CD4-positive, alpha-beta T cell treated with Interleukin-2 at 100 ng/mL for 4 hours (primary cell): ENCODE results near the gene NID1.
A peak's percentile ranks its signal among the peaks of the same experiment; 100 is the strongest.
"Not testable (repeated sequence)": the region's sequence is repeated elsewhere in the genome, so short reads cannot be mapped to it uniquely, and the experiment has no call there.

ENCODE experiments used
- DNase-seq: peaks from one replicate; pipeline ENCODE4 v3.0.0-alpha.2; 2020; ENCODE audit warnings: low spot score

The NID1 gene

GRCh38 chr1:236023926-236024565 is 40.8 kb downstream of the NID1 start:
- no peak for DNase-seq

GRCh38 chr1:236021424-236022135 is 43.3 kb downstream of the NID1 start:
- no peak for DNase-seq

DNA sequence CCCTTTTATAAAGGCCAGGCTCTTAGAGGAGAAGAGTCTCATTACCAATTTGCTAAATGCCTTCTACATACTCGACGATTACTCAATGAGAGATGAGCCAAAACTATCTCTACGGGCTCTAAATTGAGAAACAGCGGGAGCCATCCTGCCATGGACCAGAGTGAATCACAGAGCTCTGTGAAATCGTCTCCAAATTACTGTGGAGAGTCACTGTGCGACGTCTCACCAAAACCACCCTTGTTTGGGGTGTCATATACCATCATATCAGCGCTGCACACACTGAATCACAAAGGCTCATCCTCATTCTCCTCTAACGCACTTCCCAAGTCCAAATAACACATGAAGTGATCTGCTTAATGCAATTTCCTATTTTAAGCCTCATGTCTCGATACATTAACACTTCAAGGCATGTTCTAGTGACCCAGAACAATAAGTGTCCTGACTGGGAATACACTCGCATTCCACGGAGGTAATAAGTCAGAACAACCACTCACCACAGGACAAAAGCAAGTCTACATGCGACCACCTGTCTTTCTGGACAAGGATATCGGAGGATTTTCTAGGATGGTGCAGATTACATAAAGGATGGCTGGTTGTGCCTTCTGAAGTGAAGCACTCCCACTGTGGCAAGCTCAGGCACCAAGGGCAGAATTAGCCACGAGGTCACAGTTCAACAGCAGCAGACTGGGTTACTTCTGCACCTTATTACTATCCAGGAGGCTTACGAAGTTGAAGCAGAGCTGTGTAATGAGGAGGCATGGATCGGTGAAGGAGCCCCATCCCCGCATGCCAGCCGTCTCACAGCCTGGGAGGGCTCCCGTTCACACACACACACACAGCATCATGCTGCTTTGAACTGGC is 44.3 kb downstream of the NID1 start:
- DNase-seq: no peak

- no peak for DNase-seq
Observed at GRCh38 chr1:236018885-236019453, 45.9 kb downstream of the NID1 start.

GRCh38 chr1:236016782-236017400 is 48.0 kb downstream of the NID1 start:
- DNase-seq: no peak

- no peak for DNase-seq
Observed at GRCh38 chr1:236016083-236016482, 48.8 kb downstream of the NID1 start.

DNA sequence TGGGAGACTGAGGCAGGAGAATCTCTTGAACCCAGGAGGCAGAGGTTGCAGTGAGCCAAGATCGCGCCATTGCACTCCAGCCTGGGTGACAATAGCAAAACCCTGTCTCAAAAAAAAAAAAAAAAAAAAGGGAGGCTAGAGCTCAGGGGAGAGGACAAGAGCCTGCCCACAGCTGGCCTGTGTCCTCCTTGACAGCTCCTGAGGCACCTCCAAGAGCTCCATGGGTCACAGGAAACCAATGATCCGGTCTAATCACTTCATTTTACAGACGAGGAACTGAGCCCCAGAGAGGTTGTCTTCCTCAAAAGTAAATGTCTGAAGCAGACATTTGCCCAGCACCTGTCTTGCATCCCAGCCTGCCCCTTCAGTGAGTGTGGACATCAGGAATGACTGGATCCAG is 49.4 kb downstream of the NID1 start:
- no peak for DNase-seq

DNA sequence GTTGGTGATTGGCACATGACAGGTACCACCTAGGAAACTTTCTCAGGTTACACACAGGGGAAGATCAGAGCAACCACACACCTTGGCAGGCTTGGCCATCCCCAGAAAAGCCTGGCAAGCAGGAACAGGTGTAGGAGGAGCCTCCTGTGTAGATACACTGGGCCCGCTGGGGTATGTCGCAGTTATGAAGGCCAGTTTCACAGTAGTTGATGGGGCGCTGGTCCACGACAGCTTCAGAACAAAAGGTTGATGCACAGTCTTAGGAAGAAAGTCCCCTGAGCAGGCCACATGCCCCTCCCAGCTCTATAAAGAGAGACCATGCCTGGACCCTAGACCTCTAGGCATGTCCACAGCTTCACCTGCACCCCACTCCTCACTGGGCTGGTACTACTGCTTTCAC is 51.6 kb downstream of the NID1 start:
- no peak for DNase-seq

DNA sequence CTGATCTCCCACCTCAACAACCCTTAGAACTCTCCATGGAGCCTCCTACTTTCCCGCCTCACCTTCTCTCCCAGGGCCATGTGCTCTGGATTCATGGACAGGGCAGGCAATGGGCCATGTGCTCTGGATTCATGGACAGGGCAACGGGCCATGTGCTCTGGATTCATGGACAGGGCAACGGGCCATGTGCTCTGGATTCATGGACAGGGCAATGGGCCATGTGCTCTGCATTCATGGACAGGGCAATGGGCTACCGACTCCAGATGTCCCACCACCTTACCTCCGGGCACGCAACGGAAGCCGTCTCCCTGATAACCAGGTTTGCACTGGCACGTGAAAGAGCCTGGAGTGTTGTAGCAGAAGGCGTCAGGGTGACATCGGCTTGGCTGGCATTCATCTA is 53.2 kb downstream of the NID1 start:
- no peak for DNase-seq

- no peak for DNase-seq
Observed at GRCh38 chr1:236010443-236010842, 54.4 kb downstream of the NID1 start.

DNA sequence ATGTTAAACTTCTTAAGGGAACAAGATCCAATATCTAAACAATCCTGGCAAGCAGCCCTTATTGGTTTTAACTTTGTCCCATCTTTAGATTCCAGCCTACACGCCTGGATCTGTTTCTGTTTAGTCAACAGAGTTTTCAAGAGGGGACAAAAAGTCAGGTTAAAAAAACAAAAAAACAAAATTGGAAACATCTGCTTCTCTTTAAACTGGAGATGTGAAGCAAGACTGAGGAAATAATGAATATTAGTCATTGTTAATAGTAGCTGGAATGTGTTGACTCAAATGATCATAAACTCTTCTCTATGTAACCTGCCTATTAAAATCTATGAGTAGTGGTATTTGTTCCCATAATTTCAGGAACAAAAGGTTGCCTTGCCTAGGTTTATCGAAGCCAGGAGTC is 55.0 kb downstream of the NID1 start:
- no peak for DNase-seq

- DNase-seq: no peak
Observed at GRCh38 chr1:236009191-236009590, 55.7 kb downstream of the NID1 start.

GRCh38 chr1:236007781-236008180 is 57.1 kb downstream of the NID1 start:
- DNase-seq: no peak

- DNase-seq: not testable (repeated sequence)
Observed at GRCh38 chr1:236003058-236003457, 61.8 kb downstream of the NID1 start.

DNA sequence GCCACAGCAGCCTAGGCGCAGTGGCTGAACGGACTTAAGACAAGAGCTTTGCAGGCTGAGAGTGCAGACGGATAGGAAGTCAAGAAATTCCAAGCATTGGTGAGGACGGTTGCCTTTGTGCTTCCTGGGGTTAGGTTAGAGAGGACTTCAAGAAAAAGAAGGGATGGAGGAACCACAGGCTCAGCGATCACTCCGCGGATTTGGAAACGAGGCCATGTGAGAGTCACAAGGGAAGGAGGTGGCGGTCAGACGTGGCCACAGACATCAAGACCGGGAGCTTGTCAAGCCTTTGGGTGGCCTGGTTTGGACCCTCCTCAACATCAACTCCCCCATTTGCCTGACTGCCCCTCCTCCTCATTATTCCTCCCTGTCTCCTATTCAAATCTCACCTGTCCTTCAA is 62.3 kb downstream of the NID1 start:
- no peak for DNase-seq

DNA sequence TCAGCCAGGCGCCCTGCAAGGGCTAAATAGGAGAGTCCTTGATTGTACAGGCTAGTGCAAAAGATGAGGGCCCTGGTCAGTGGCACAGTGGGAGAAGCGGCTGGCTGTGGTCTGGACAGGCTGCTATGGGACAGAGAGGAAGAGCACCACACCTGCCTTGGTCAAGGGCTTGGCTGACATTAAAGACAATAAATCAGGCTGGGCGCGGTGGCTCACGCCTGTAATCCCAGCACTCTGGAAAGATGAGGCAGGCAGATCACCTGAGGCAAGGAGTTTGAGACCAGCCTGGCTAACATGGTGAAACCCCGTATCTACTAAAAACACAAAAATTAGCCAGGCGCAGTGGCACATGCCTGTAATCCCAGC is 62.9 kb downstream of the NID1 start:
- no peak for DNase-seq

- no peak for DNase-seq
Observed at GRCh38 chr1:236000781-236001180, 64.1 kb downstream of the NID1 start.

DNA sequence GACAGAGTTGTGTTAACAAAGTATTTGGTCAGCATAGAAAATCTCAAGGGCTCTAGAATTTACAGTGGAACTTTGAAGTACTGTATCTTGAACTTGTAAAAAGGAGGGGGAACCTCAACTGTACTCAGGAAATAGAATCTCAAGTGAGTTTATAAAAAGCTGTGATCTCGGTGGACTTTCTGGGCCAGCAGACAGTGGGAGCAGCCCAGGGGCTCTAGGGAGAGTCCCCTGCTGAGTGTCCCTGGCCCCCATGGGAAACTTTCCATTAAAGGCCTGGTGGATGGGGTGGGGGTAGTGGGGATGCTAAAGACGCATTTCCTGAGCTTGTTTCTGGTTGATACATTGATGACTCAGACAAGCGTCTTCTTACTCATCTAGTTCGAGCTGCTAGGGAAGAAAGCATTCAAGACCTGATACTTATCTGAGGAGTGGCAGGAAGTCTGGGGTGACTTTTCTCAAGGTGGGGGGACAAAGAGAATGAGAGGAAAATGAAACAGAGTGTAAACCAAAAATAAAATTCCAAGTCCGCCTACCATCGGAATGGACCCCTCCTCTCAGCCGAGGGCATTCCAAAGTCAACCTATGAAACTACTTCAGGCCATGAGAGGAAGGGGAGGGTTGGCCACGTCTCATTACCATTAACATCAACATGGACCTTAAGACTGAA is 65.5 kb downstream of the NID1 start:
- DNase-seq: peak; percentile 91

GRCh38 chr1:235998812-235999211 is 66.1 kb downstream of the NID1 start:
- peak; percentile 75 for DNase-seq

DNA sequence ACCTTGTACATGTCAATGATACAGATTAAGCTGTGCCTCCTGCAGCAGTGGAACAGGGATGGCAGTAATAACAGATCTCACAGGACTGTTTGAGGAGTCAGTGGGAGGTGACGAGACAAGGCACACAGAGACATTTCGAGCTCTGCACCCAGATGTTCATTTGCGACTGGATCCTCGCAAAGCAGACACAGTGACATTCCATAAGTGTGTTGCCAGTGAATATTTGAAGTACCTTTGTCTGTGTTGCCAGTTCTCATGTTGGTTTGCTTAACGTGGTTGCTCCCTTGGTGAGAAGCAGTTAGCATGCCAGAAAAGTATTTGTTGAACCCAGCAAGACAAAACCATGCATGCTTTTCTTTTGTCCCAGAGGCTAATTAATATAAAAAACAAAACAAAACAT is 67.0 kb downstream of the NID1 start:
- no peak for DNase-seq

DNA sequence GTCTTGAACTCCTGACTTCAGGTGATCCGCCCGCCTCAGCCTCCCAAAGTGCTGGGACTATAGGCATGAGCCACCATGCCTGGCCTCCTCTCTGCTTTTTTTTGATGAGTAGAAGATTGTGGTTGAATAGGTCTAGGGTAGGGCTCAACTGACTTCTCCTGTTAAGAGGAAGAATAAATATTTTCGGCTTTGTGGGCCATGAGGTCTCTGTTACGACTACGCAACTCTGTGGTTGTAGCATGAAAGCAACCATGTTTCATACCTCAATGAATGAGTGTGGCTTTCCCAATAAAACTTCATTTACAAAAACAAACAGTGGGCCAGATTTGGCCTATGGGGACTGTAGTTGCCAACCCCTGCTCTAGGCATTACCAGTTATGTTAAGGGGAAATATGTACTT is 67.8 kb downstream of the NID1 start:
- DNase-seq: no peak
